Hematopoietic multipotent progenitor cell (in vitro differentiated cells): ENCODE data around the gene SNCB. TPM values are rescaled to one million over a fixed set of nuclear protein-coding genes. Genes with fewer than 3 reads are reported as not detected.

Experiments used
- DNase-seq, 3 donors: peaks; one replicate each; pipeline ENCODE4 v3.0.0-alpha.2; 2011 to 2015; ENCODE audit warnings: low read depth in 2 of 3, low spot score in 2 of 3
- total RNA-seq: library from RNA; depleted of rRNA; stranded (reverse); fragments of >200 nt; gene quantifications from one replicate; pipeline ENCODE4 v1.2.3, GENCODE V29; 2012

The SNCB gene
- total RNA-seq, result not detected

GRCh38 chr5:176629853-176630680, at the start of gene SNCB, which contains the start of gene EIF4E1B:
SNCB (minus strand) TSS chr5:176630534; CDS start chr5:176629654, 880 bp downstream.
EIF4E1B (plus strand) TSS chr5:176630675; CDS start chr5:176642788, 12,113 bp downstream.
- DNase-seq, result peak in 2 of 3 donors; percentile 46 to 57

GRCh38 chr5:176679365-176680225, 49.3 kb upstream of the SNCB start:
- DNase-seq, result no peak

GRCh38 chr5:176678584-176678983, 48.2 kb upstream of the SNCB start:
- no peak for DNase-seq

GRCh38 chr5:176677209-176677939, 47.0 kb upstream of the SNCB start:
- DNase-seq, result no peak

DNA sequence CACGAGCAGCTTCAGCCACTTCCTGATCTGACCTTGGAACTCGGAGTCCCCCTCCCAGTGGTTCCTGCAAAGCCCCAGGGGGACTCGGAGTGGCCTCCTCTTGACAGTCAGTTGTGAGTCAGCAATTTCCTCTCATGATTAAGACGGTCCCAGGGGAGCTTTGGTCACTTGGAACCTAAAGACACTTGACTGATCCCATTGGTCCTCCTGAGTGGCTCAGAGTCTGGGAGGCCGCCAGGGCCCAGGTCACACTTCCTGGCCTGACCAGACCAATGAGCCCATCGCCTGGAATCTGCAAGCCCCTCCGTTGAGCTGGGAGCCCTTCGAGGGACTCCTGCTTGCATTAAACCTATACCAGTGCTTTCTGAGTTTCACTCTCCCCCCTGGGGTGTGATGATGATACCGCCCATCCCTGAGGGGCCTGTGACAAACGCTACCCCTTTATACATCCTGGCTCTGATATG, 46.1 kb upstream of the SNCB start:
- DNase-seq, result no peak

DNA sequence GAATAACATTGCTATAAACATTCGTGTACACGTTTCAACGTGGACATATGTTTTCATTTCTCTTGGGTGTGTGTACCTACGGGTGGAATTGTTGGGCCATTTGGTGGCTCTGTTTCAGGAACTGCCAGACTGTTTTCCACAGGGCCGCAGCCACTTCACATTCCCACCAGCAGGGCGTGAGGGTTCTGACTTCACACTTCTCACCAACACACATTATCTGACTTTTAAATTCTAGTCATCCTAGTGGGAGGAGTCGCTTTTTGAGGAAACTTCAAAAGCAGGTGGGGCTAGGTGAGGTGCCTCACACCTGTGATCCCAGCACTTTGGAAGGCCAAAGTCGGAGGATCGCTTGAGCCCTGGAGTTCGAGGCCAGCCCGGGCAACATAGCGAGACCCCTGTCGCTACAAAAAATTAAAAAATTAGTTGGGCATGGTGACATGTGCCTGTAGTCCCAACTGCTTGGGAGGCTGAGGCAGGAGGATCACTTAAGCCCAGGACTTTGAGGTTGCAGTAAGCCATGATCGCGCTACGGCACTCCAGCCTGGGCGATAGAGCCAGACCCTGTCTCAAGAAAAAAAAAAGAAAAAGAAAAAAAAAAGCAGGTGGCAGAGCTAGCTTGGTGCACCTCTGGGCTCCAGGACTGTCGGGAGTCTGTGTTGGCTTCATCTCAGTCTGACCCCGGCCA, 45.5 kb upstream of the SNCB start:
- DNase-seq, result no peak

DNA sequence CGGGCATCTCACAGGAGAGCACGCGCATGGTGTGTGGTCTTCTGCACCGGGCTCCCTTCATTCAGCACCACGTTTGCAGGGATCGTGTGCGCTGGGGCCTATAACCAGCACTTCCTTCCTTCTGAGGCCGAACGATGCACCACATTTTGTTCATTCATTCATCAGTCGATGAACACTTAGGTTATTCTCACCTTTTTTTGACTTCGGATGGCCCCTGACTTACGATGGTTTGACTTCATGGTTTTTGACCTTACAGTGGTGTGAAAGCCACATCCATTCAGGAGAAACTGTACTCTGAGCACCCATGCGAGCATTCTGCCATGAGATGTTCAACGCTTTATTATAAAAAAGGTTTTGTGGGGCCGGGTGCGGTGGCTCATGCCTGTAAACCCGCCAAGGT, 44.5 kb upstream of the SNCB start:
- DNase-seq, result no peak

- no peak for DNase-seq
Observed at GRCh38 chr5:176673651-176674583, 43.6 kb upstream of the SNCB start.

GRCh38 chr5:176671890-176672747, 41.8 kb upstream of the SNCB start:
- no peak for DNase-seq

- no peak for DNase-seq
Observed at GRCh38 chr5:176671399-176671798, 41.1 kb upstream of the SNCB start.

DNA sequence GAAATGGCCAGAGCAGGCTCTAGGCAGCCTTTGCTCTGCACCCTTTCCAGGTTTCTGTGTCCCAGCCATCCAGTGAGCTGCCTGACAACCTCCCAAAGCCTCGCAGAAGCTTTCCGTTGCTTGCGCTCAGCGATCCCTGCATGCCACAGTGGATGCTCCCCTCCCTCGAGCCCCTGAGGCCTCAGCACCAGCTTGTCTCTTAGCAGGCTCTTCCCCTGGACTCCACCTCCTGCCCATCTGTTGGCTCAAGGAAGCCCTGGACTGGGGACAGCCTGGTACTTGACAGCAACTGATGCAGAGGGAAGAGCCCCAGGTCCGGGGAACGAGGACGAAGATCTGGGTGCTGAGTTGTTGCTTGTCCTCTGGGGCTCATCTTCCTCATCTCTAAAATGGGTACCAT, 40.1 kb upstream of the SNCB start:
- no peak for DNase-seq

DNA sequence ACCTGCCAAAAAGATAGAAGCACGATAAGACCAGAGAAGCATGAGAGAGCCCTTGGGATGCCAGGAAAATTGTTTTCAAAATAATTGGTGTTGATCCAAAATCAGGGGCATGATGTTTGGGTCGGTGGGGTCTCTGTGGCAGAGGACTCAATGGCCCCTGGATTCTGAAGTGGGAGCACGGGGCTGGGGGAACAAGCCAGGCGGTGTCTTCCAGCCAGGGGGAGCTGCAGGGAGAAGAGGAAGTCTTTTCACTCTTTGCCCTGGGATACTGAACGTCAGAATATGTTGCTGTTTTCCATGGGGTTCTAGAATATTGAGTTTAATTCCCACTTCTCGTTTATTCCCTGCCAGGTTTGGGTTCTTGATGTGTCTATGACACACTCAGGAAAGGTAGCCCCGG, 37.3 kb upstream of the SNCB start:
- no peak for DNase-seq

DNA sequence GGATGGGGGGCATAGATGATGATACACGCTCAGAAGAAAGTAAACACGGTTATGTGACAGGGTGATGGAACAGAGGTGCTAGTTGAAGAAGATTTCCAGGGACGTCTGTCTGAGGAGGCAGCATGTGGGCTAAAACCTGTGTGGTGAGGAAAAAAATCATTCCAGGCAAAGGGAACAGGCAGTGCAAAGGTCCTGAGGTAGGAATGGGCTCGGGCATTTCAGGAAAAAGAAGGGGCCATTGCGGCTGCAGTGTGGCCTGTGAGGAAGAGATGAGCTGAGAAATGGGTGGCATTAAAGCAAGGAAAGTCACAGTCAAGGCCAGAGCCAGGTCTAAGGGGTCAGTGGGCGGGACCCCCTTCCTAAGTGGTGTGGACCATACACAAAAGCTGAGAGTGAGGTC, 35.2 kb upstream of the SNCB start:
- DNase-seq, result no peak

GRCh38 chr5:176664886-176665285, 34.6 kb upstream of the SNCB start:
- DNase-seq, result no peak

DNA sequence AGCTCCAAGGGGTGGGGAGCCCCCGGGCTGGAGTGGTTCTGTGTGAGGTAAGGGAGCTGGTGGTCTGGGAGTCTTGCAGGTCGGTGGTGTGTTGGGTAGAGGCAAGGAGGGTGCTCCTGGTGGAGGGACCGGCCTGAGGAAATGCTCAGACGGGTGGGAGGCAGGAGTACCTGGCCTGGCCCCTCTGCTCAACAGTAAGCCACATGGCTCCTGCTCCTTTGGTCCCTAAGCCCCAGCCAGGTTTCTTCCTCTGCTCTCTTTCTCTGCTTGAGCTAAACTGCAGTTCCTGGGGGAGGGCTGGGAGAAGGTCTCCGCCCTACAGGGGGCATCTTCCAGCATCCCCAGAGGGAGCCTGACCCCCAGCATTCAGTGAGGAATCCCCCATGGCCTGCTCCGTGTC, 34.1 kb upstream of the SNCB start:
- no peak for DNase-seq

GRCh38 chr5:176663566-176663965, 33.2 kb upstream of the SNCB start:
- no peak for DNase-seq

GRCh38 chr5:176662371-176663333, 32.3 kb upstream of the SNCB start:
- DNase-seq, result no peak
